ENCODE results near the gene GPHN.
"Not testable (repeated sequence)": the region's sequence is repeated elsewhere in the genome, so short reads cannot be mapped to it uniquely, and the experiment has no call there.

Gene GPHN

DNA sequence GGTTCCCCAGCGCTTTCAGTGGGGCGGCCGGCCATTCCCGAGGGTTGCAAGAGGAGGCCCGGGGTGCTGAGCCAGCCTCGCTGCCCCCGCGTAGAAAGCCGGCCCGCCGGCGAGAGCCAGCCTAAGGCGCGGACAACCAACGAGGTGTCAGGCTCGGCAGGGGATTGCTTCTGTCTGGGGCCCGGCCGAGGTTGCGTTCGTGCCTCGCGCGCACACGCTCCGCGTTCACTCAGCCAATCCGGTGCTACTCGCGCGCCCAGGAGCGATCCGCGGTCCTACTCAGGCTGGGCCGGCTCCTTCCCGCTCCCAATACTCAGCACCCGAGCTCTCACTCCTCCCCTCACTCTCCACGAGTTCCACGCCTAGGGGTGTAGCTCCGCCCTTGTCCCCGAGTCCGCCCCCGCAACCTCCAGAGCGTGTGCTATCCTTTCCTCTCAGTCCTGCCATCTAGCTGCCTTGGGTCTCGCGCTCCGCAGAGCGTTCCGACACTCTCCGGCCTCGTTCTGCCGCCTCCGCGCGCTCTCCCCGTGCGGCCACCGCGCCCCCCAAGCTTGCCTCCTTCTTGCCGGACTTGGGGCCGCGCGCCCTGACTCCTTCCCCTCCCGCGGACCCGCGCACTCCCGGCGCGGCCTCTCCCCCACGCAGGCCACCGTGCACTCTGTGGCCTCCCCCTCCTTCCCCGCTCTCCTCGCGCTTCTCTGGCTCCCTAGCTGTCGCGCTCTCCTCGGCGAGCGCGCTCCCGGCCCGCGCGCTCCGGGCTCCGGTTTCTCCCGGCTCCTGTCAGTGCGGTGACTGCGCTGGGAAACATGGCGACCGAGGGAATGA is at the start of gene GPHN:
Gene GPHN, plus strand, starts transcription at position 426 of the 825 bp plus-strand sequence.
- DNase-seq, result peak; percentile 99

DNA sequence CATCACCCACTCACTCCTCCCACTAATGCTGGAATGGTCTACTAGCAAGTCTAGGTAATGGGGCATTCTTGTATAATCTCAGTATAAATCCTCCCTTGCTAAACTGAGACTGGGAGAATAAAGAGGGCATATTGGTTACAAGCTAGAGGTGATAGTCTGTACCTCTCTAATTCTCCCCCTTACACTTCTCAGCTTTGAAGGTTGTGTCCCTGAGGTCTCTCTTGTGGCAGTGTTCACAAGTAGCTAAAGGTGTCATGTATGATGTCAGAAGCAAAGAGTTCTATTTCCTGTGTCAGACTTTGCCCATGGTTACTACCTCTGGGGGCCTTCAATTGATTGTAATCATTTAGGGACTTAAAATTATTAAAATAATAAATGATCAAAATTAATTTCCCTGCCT is 48.3 kb upstream of the GPHN start:
- DNase-seq, result no peak

DNA sequence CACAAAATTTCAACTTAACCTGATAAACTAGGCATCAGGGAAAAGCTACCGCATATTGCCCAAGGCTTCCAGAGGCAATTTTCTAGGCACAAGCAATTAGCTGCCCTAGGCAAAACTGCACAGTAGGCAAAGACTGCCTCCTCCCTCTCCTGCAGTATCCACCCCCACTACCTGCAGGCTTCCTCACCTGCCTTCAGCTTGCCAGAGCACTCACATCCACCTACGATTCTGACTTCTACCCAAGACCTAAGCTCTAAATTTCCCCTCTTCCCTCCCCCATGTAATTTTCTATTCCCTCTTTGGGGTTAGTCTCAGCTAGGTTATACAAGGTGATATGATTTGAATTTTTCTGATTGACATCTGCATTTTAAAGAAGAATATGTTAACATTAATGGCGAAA is 43.7 kb upstream of the GPHN start:
- DNase-seq, result no peak

DNA sequence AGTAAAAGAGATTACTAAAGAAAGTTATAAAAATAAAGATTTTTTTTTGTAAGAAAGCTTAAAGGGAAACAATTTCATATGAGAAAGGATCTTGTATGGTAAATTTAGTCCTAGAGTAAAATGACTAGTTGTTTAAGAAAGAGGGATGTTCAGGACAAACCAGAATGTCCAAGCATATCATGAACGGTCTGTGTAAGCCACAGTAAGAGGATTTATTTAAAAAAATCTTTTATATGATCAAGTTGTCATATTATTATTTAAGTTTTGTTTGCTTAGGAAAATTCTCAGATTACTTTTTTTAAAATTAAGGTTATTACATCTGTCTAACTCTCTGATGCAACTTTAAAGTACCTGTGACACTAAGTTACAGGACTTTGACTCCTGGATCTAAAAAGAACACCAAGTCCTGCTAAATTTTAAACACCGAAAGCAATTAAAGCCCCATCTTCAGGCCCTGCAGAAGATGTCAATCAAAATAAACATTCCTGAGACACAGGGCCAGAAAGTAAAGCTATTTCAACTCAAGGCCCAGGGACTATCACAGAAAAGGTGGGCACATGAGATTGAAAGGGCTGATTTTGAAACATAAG is 39.1 kb upstream of the GPHN start:
- no peak for DNase-seq

DNA sequence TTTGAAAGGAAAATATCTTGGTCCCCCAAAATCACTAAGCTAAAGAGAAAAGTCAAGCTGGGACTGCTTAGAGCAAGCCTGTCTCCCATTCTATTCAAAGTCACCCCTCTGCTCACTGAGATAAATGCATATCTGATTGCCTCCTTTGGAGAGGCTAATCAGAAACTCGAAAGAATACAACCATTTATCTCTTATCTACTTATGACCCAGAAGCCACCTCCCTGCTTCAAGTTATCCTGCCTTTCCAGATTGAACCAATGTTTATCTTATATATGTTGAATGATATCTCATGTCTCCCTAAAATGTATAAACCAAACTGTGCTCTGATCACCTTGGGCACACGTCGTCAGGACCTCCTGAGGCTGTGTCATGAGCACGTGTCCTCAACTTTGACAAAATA is 36.4 kb upstream of the GPHN start:
- no peak for DNase-seq

DNA sequence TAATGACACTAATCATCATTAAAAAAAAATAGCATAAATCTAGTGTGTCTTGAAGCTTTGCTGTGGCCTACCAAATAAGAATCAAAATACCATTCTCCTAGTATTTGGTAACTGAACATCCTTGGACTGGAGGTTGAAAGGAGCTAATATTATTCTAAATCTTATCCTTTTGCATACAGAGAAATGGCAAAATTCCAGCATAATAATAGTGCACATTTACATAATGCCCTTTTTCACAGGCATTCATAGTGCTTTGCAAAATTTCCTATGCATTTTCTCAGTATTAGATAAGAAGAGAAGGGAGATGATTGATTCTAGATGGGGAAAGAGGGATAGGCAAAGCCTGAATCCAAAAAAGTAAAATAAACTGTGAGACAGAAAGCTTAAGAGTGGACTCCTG is 35.7 kb upstream of the GPHN start:
- DNase-seq, result no peak

DNA sequence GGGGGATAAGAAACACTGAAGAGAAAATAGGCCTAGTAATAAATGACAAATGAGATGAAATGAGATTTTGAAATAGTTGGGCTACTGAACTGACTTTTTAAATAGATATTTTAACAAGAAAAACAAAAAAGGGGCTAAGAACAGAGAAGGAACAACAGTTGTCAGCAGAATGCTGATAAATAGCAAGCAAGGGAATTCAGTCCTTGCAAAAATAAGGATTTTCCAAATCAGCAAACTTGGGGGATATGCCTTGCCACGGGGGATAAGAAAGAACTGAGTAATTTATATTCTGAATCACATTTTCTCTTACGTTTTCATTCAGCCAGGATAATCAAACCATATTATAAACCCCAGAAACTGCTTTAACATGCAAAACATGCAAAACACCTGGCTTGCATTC is 34.7 kb upstream of the GPHN start:
- no peak for DNase-seq

DNA sequence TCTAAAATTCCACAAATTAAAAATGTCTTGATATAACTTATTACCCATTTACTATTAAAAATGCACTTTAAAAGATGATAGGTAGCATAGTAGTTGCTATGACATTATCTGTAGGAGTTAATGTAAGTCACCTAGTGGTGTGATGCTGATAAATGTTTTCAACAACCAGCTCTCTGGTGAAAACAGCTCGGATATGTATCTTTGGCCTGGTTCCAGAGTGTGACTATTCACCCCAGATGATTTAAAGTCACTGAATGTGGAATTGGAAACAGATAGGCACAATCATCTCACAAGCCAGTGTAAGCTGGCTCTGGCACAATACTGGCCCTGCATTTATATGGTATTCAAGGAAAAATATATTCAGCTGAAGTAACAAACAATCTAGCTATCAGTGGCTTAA is 31.0 kb upstream of the GPHN start:
- no peak for DNase-seq

DNA sequence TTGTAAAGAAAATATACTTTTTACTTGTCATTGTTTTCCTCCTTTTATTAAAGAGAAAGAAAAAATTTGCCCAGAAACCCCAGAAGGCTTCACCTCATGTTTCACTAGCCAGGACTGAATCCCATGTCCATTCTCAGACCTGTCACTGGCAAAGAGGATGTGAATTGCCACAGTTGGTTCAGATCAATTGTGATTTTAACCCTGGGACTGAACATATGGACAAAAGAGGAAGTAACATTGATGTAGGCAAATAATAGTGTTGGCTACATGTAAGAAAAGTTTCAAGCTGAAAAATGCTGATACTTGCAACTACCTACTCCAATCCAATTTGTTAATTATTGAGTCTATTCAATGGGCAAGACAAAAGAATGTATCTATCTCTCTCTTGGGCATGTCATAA is 30.4 kb upstream of the GPHN start:
- no peak for DNase-seq

DNA sequence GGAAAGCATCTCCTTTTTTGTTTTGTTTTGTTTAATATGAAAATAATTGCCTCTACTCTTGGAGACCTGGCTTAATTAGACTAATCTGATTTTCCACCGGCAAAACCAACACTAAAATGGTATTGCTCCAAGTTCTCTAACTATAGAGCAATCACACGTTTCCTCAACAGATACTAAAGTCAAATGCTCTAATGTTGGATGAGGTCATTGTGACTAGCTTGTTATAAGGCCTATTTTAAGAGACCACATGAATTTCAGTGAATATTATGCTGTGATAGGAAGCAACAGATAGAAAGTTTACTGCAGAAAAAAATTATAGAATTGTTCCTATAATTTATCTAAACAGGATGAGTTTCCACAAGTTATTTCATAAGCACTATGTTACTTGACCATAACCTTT is 25.1 kb upstream of the GPHN start:
- no peak for DNase-seq

DNA sequence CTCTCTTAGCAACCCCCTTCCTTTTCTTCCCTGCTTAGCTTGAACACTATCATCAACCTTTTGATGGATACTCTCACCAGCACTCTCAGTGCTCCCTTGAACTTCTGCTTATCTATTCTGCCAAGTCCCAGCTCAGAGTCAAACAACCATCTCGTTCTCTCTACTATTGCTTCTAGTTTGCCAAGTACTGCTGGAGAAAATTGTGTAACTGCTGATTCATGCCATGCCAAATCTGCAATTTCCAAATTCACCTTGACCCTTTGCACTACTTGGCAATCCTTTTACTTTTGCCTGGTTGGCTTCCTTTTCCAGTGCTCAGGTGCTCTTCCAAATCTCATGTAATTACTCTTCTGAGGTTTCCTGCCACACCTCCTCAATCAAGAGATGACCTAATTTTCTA is 24.6 kb upstream of the GPHN start:
- no peak for DNase-seq

DNA sequence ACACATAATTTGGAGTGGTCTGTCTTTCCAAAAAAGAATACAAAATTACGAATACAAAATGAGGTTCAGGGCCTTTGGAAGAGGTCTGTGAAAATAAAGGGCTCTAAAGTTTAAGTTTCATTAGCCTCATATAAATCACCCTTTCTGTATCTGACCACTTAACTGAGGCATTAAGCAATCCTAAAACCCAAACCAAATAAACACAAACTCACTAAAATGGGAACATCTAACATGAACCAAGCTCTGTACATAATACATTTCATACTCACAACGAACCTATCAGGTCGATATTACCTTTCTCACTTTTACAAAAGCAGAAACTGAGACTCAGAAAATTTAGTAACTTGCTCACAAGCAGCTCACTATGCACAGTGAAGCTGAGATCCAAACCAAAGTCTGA is 22.9 kb upstream of the GPHN start:
- DNase-seq, result no peak

DNA sequence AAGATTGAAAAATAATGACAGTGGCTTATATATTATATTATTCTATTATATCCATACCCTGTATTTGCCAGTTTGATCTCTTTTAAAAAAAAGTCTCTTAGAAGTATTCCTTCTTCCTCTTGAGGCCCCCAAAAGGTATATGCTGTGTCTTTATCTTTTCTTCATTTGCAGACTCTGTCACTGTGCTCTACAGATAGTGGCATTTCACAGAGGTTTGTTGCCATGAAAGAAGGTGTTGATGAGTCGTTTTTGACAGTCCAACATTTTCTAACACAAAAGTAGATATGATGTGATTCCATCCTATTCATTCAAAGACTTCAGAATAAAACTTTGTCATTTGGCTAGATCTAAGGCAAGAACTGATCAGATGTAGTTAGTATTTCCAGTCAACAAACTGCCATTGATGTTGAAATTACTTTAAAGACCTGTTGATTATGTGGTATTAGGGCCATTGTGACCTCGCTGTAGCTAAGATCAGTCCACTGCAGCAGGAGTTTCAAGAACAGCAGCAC is 22.0 kb upstream of the GPHN start, which contains the start of gene CCDC196:
Gene CCDC196, plus strand, starts transcription at position 462 of the 512 bp plus-strand sequence. CDS start 132 bp downstream, outside the sequence.
- no peak for DNase-seq

DNA sequence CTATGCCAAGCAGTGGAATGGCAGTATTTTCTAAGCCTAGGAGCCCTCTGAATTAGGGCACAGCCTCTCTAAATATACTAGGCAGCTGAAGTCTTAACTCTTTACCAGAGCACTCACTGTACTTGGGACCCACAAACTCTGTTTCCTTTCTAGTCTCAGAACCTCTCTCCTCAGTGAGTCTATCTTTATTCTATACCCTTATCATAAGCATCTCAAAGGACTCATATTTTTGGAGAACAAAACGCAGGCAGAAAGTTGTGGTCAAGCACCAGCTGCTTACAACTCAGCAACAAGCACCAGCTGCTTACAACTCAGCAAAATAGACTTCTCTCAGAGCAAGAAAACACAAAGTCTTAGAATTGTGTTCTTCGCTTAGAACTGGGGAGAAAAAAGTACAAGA is 20.8 kb upstream of the GPHN start:
- DNase-seq, result no peak

DNA sequence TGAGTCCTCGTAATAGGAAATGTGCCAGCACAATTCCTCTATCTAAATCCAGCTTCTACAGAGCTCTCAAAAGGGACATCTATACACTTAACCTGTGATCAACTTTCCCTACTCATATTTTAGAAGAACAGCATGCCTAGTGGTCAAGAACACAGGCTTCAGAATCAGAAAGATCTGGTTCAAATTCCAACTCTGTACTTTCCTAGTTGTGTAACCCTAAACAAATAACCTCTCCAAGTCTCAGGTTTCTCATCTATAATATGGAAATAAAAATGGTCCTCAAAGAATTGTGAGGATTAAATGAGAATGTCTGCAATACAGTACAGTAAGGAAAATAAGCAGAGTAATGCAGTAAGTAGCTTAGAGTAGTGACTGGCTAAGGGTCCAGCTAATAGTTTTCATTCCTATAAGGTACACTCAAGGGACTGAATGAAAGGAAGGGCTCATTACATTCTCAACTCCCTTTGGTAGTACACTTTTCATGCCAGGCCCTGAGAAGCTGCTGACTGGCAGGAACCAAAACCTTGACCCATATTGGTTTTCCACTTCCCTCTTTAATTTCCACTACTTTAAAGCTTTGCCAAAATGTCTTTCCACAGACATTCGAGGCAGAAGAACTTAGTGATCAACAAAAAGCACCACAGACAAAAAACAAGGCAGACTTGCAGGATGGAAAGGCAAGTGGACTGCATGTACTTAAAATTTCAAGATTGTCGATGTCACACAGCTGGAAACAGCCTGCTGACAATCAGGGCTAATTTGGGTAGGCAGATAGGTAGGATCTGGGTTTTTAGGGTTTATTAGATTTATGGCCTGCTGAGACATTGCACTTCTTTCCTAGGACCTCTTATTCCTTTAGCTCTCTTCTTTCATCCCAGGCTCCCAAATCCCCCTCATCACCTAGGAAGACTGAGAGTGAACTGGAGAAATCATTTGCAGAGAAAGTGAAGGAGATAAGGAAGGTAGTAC is 17.5 kb upstream of the GPHN start:
- DNase-seq, result no peak

DNA sequence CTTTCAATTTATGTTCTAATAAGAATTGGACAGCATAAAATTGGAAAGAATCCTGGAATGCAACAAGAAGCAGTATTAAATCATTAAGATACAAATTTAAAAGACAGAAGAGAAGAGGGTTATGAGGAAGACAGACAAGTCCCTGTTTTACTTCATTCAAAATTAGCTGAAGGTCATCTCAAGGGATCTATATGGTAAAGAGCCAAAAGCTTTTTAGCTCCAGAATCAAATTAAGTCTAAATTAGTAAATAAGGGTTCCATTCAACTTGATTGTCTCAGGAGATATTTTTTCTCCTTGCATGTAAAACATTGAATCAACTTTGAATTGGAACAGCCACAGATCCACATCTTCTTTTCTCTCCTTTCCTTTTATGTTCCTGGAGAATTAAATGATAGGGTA is 14.2 kb upstream of the GPHN start:
- no peak for DNase-seq

DNA sequence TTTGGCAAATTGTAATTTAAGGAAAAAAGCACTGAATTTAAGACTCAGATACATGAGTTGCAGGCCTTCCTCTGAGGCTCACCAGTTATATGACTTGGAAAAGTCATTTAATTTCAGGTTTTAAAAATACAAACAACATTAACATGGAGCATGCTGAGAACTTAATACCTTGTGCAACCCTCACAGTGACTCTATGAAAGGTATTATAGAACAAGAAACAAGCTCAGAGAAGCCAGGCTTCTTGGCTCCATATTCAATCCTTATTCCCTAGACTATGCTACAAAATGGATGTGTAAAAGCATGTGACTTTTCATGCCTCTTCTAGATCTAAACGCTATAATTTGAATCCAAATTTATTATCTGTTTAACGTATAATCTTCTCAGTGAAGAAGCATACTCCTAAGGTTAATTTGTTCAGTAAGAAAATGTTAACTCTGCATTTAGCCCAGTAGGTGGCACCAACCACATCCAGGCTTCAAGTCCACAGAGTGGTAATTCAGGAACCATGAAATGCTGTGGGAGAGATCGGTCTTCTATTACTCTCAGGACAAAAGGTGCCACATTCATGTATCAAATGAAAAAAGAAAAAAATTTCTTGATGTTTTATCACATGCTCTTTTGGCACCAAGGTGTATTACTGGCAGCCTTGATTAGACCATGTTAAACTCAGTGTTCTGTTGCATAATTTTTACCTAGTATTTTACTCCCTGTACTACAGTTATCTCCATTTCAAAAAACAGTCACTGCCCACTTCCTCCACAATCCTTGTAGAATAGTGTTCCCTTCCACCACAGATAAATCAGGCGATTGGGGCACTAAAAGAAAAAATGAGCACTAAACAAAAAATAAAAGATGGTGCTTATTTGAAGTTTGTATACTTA is 12.5 kb upstream of the GPHN start:
- peak; percentile 85 for DNase-seq

DNA sequence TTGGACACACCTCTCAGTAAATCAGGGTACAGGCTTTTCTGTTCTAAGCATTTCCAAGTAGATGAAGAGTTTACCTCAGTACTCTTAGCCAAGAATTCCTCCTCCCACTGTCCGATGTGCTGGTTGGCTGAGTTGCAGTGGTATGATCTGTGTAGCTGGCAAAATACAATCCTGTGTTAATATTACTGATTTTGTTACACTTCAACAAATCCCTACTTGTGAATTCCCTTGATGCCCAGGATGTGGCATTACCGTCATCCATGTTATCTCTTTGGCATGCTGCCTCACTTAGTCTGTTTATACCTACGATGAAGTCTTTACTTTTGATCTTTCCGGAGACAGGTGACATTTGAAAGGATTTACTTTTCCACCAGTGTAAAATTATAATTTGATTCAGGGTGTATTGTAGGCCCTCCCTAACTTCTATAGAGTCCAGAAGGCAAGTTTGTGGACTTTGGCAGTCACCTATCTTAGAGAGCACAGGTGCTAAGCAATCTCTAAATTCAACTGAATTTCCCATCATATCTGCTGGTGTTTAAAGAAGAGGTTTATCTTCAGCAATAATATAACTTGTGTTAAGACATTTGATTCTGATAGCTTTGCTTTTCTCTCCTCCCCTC is 11.6 kb upstream of the GPHN start:
- DNase-seq, result no peak

DNA sequence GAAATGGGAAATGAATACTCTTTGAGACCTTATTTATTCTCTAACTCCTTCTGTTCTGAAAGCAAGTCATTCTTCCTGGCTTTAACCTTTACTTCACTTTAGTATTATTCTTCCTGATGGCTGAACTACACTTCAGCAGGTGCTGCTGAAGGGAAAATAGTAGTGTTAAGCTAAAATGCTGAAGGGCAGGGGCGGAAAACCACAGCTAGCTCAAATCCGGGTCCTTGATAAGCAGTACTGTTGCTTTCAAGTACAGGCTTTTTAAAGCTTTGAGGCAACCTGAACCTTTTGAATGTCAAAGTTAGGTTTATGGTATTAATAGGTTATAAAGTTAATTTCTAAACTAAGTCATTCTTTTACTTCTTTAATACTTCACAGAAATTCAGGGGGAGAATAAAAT is 11.0 kb upstream of the GPHN start:
- no peak for DNase-seq

DNA sequence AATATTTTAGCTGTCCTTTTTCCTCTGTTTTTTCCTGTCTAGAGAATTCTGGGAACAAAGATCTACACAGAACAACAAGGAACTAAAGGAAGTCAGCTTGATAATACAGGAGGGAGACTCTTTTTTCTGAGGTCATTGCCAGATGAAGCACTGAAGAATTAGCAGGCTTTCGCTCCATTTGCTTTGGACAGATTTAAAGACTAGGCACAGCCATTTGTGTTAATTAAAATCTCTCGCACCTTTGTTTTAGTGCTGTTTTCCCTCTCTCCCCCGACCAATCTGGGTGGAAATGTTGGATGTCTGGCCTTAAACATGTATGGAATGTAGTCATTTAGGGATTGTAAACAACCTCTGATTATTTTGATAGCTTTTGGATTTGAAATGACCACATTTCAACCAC is 9.6 kb upstream of the GPHN start:
- no peak for DNase-seq

DNA sequence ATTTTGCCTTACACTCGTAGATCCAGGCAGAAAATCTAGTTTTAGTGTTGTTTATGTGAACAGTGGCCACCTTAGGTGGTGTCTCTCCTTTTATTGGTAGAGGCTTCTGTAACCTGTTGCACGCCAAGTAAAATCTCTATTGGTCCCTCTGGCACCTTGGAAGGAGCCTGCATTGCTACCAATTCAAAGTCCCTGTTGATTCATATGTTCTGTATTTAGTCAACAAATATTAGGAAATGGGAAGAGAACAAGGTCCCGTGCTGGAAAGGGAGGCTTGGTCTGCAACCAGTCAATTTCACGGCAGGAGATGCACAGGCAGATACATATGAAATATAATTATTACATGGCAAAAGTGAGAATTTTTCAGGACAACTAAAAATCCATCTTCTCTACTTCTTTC is 6.4 kb upstream of the GPHN start:
- no peak for DNase-seq

DNA sequence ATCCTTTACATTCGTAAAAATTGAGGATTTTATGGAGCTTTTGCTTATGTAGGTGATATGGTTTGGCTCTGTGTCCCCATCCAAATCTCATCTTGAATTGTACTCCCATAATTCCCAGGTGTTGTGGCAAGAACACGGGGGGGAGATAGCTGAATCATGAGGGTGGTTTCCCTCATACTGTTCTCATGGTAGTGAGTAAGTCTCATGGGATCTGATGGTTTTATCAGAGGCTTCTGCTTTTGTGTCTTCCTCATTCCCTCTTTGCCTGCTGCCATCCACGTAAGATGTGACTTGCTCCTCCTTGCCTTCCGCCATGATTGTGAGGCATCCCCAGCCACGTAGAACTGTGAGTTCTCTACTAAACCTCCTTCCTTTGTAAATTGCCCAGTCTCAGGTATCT is 5.1 kb upstream of the GPHN start:
- not testable (repeated sequence) for DNase-seq

Measured in NCI-H1092 treated with DMSO at 0.1 percent for 48 hours (cell line).